GM15510 (cell line): ENCODE measurements around the gene S100A16.
A peak's percentile ranks its signal among the peaks of the same experiment; 100 is the strongest.

Source experiments
- POLR2A ChIP-seq: IDR thresholded peaks from 3 replicates; pipeline ENCODE4 v1.6.1; 2011; ENCODE audit warnings: borderline replicate concordance; ENCODE audit not compliant: insufficient read length; ENCODE audit errors: extremely low read depth

The S100A16 gene

GRCh38 chr1:153612755-153613331 lies at the start of gene S100A16:
S100A16 (minus strand) TSS chr1:153613137; CDS start chr1:153608151, 4,986 bp downstream.
- TF ChIP-seq POLR2A, result no peak

GRCh38 chr1:153662269-153662668 lies 49.3 kb upstream of the S100A16 start:
- TF ChIP-seq POLR2A, result no peak

GRCh38 chr1:153661111-153661708 lies 48.3 kb upstream of the S100A16 start:
- no peak for TF ChIP-seq POLR2A

- TF ChIP-seq POLR2A, result no peak
Observed at GRCh38 chr1:153659656-153660055, 46.7 kb upstream of the S100A16 start.

GRCh38 chr1:153659175-153659534 lies 46.2 kb upstream of the S100A16 start:
- no peak for TF ChIP-seq POLR2A

GRCh38 chr1:153658400-153659174 lies 45.6 kb upstream of the S100A16 start, which contains the start of gene SNAPIN:
SNAPIN (plus strand) TSS chr1:153658703; CDS start chr1:153658744, 41 bp downstream.
- TF ChIP-seq POLR2A, result peak; percentile 92

- TF ChIP-seq POLR2A, result no peak
Observed at GRCh38 chr1:153655333-153655732, 42.4 kb upstream of the S100A16 start.

GRCh38 chr1:153652805-153653500 lies 40.0 kb upstream of the S100A16 start:
- TF ChIP-seq POLR2A, result no peak

GRCh38 chr1:153651771-153652170 lies 38.8 kb upstream of the S100A16 start:
- TF ChIP-seq POLR2A, result no peak

GRCh38 chr1:153649863-153650235 lies 36.9 kb upstream of the S100A16 start:
- TF ChIP-seq POLR2A, result no peak

GRCh38 chr1:153649137-153649862 lies 36.4 kb upstream of the S100A16 start:
- no peak for TF ChIP-seq POLR2A

GRCh38 chr1:153648000-153648643 lies 35.2 kb upstream of the S100A16 start:
- no peak for TF ChIP-seq POLR2A

- no peak for TF ChIP-seq POLR2A
Observed at GRCh38 chr1:153647346-153647714, 34.4 kb upstream of the S100A16 start.
